ENCODE measurements around the gene ALS2CL. TPM values are rescaled to one million over a fixed set of nuclear protein-coding genes. Genes with fewer than 3 reads are reported as not detected.

The ALS2CL gene
- total RNA-seq, 1 donor from 2014 or later = 0.51 TPM

- Mint-ChIP-seq H3K4me1 (ENCODE audit: low read depth, unreplicated experiment) (peaks cover 7% of the 10 kb centered on the region), H3K4me3 (ENCODE audit: unreplicated experiment) (no peak overlapping the region), H3K9me3 (ENCODE audit: unreplicated experiment) (peaks cover 5% of the 10 kb centered on the region), H3K36me3 (ENCODE audit: unreplicated experiment) (no peaks in the 10 kb centered on the region), H3K27me3 (ENCODE audit: unreplicated experiment) (peaks cover 8% of the 10 kb centered on the region), H3K27ac (ENCODE audit: unreplicated experiment) (no peak overlapping the region)
- no peak for DNase-seq
- peak; percentile 55 for TF ChIP-seq CTCF (IDR thresholded peaks at IDR 0.05; ENCODE audit: partially characterized antibody, unreplicated experiment)
These were observed 1.9 kb upstream of the ALS2CL start for GRCh38 chr3:46695177-46695961.

GRCh38 chr3:46694520-46694919, 1.0 kb upstream of the ALS2CL start:
- Mint-ChIP-seq H3K4me1 (ENCODE audit: low read depth, unreplicated experiment) (peaks cover 7% of the 10 kb centered on the region), H3K27ac (ENCODE audit: unreplicated experiment) (no peak overlapping the region), H3K4me3 (ENCODE audit: unreplicated experiment) (no peak overlapping the region), H3K27me3 (ENCODE audit: unreplicated experiment) (peaks cover 8% of the 10 kb centered on the region), H3K9me3 (ENCODE audit: unreplicated experiment) (peaks cover 5% of the 10 kb centered on the region), H3K36me3 (ENCODE audit: unreplicated experiment) (no peaks in the 10 kb centered on the region)
- TF ChIP-seq CTCF (IDR thresholded peaks at IDR 0.05; ENCODE audit: partially characterized antibody, unreplicated experiment) = no peak
- DNase-seq = no peak

GRCh38 chr3:46693892-46694226, 380 bp upstream of the ALS2CL start:
- Mint-ChIP-seq H3K27ac (ENCODE audit: unreplicated experiment) (no peak overlapping the region), H3K36me3 (ENCODE audit: unreplicated experiment) (no peaks in the 10 kb centered on the region), H3K27me3 (ENCODE audit: unreplicated experiment) (peaks cover 5% of the 10 kb centered on the region), H3K4me3 (ENCODE audit: unreplicated experiment) (no peak overlapping the region), H3K9me3 (ENCODE audit: unreplicated experiment) (peaks cover 5% of the 10 kb centered on the region), H3K4me1 (ENCODE audit: low read depth, unreplicated experiment) (peaks cover 7% of the 10 kb centered on the region)
- DNase-seq = no peak
- TF ChIP-seq CTCF (IDR thresholded peaks at IDR 0.05; ENCODE audit: partially characterized antibody, unreplicated experiment) = no peak

DNA sequence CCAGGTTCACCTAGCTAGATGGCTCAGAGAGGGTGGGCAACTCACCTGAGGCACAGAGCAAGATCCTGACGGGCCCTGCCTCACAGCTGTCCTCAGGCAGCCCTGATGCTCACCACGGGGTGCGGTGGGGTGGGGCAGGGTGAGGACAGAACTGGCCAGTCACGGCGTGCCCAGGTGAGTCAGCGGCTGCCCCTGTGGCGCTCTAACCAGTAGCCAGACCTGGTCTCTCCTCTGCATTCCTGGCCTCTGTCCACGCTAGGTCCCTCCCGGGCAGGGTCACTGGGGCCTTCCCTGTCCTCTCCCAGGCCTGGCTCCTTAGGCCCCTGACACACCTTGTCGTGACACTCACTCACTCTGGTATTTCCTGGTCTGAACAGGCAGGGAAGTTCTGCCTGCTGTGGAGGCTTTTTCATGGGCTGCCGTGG, 901 bp downstream of the ALS2CL start:
- Mint-ChIP-seq H3K36me3 (ENCODE audit: unreplicated experiment) (no peaks in the 10 kb centered on the region), H3K27me3 (ENCODE audit: unreplicated experiment) (peaks cover 5% of the 10 kb centered on the region), H3K9me3 (ENCODE audit: unreplicated experiment) (peaks cover 5% of the 10 kb centered on the region), H3K4me1 (ENCODE audit: low read depth, unreplicated experiment) (peaks cover 7% of the 10 kb centered on the region), H3K27ac (ENCODE audit: unreplicated experiment) (no peak overlapping the region), H3K4me3 (ENCODE audit: unreplicated experiment) (peak overlapping the region; percentile 72)
- DNase-seq = no peak
- TF ChIP-seq CTCF (IDR thresholded peaks at IDR 0.05; ENCODE audit: partially characterized antibody, unreplicated experiment) = no peak

DNA sequence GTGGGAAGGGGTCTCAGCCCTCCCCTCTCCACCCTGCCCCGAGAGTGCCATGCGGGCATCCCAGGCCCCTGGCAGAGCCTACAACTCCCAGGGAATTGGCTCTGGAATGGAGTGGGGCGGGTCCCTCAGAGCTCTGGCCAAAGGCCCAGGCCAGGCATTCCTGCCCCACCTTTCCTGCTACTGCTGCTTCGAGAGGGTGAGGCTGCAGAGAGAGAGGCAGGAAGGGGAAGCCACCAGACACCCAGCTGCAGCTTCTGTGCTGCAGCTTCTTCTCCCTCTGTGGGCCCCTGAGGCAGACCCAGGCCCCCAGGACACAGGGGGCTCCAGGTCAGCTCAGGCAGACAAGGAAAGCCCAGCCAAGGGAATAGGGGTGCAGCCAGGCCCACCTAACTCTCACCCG, 2.7 kb downstream of the ALS2CL start:
- TF ChIP-seq CTCF (IDR thresholded peaks at IDR 0.05; ENCODE audit: partially characterized antibody, unreplicated experiment) = no peak
- no peak overlapping the region for H3K4me3 Mint-ChIP-seq (ENCODE audit: unreplicated experiment)

More for the DNA sequence above, 2.7 kb downstream of the ALS2CL start:
- Mint-ChIP-seq H3K27ac (ENCODE audit: unreplicated experiment) (no peak overlapping the region), H3K36me3 (ENCODE audit: unreplicated experiment) (no peaks in the 10 kb centered on the region), H3K27me3 (ENCODE audit: unreplicated experiment) (peaks cover 5% of the 10 kb centered on the region), H3K4me1 (ENCODE audit: low read depth, unreplicated experiment) (peaks cover under 1% of the 10 kb centered on the region), H3K9me3 (ENCODE audit: unreplicated experiment) (peaks cover 5% of the 10 kb centered on the region)
- DNase-seq = no peak

Measured in glutamatergic neuron (in vitro differentiated cells).